Duodenal mucosa (tissue), 2 donors: Measurements from ENCODE around the gene SEC14L5.
"Not testable (repeated sequence)": the region's sequence is repeated elsewhere in the genome, so short reads cannot be mapped to it uniquely, and the experiment has no call there.

ENCODE experiments used
- H3K27ac ChIP-seq: one replicate; pipeline ENCODE4 v1.7.0; 2013; ENCODE audit warnings: low read depth, low read length
- H3K27me3 ChIP-seq, 2 donors: one replicate each; pipeline ENCODE4 v1.7.0; 2013; ENCODE audit warnings: low read length in 2 of 2, control low read depth in 1 of 2; ENCODE audit not compliant: insufficient read depth in 2 of 2, control insufficient read depth in 1 of 2
- H3K36me3 ChIP-seq, 2 donors: one replicate each; pipeline ENCODE4 v1.7.0; 2013; ENCODE audit warnings: low read length in 2 of 2, control low read depth in 1 of 2; ENCODE audit not compliant: insufficient read depth in 2 of 2, control insufficient read depth in 1 of 2
- H3K4me1 ChIP-seq, 2 donors: one replicate each; pipeline ENCODE4 v1.7.0; 2013; ENCODE audit warnings: low read length in 2 of 2, control low read depth in 1 of 2; ENCODE audit not compliant: insufficient read depth in 2 of 2, control insufficient read depth in 1 of 2
- H3K4me3 ChIP-seq, 2 donors: one replicate each; pipeline ENCODE4 v1.7.0; 2013; ENCODE audit warnings: low read length in 2 of 2, low read depth in 1 of 2
- H3K9ac ChIP-seq, 2 donors: one replicate each; pipeline ENCODE4 v1.7.0; 2013; ENCODE audit warnings: low read length in 2 of 2, low read depth in 1 of 2
- H3K9me3 ChIP-seq, 2 donors: one replicate each; pipeline ENCODE4 v1.7.0; 2013; ENCODE audit warnings: low read length in 2 of 2, control low read depth in 1 of 2; ENCODE audit not compliant: control insufficient read depth in 1 of 2

SEC14L5 gene

GRCh38 chr16:5044581-5044980 lies 86.5 kb downstream of the SEC14L5 start:
- not testable (repeated sequence) for H3K4me3 ChIP-seq, H3K9me3 ChIP-seq, H3K36me3 ChIP-seq, H3K27ac ChIP-seq, H3K4me1 ChIP-seq, H3K9ac ChIP-seq, H3K27me3 ChIP-seq

- H3K27ac ChIP-seq = no peak overlapping the region
- H3K36me3 ChIP-seq = no peaks in the 10 kb centered on the region
- H3K9ac ChIP-seq = no peak overlapping the region
- H3K27me3 ChIP-seq = peaks cover 0 to 3% of the 10 kb centered on the region in 2 donors
- H3K4me3 ChIP-seq = no peak overlapping the region
- no peaks in the 10 kb centered on the region for H3K4me1 ChIP-seq
- H3K9me3 ChIP-seq = no peaks in the 10 kb centered on the region
Measured at GRCh38 chr16:5045499-5046115, 87.5 kb downstream of the SEC14L5 start.

GRCh38 chr16:5046914-5047313 lies 88.8 kb downstream of the SEC14L5 start:
- H3K9me3 ChIP-seq = no peaks in the 10 kb centered on the region
- H3K4me1 ChIP-seq = no peaks in the 10 kb centered on the region
- H3K27ac ChIP-seq = no peak overlapping the region
- no peak overlapping the region for H3K4me3 ChIP-seq
- H3K9ac ChIP-seq = no peak overlapping the region
- H3K36me3 ChIP-seq = no peaks in the 10 kb centered on the region
- no peaks in the 10 kb centered on the region for H3K27me3 ChIP-seq

GRCh38 chr16:5054876-5055865 lies 97.0 kb downstream of the SEC14L5 start:
- H3K27ac ChIP-seq = no peak overlapping the region
- no peaks in the 10 kb centered on the region for H3K4me1 ChIP-seq
- H3K9me3 ChIP-seq = no peaks in the 10 kb centered on the region
- H3K4me3 ChIP-seq = no peak overlapping the region
- H3K9ac ChIP-seq = no peak overlapping the region
- no peaks in the 10 kb centered on the region for H3K27me3 ChIP-seq
- H3K36me3 ChIP-seq = no peaks in the 10 kb centered on the region

- Histone ChIP-seq H3K4me1 (no peaks in the 10 kb centered on the region), H3K36me3 (no peaks in the 10 kb centered on the region), H3K27me3 (no peaks in the 10 kb centered on the region), H3K27ac (no peak overlapping the region), H3K9ac (no peak overlapping the region), H3K4me3 (no peak overlapping the region), H3K9me3 (no peaks in the 10 kb centered on the region)
Measured at GRCh38 chr16:5056352-5056751, 98.2 kb downstream of the SEC14L5 start.

GRCh38 chr16:5058476-5058875 lies 100.3 kb downstream of the SEC14L5 start:
- no peaks in the 10 kb centered on the region for H3K4me1 ChIP-seq
- no peak overlapping the region for H3K27ac ChIP-seq
- H3K36me3 ChIP-seq = no peaks in the 10 kb centered on the region

GRCh38 chr16:5059386-5060072 lies 101.4 kb downstream of the SEC14L5 start:
- Histone ChIP-seq H3K4me3 (no peak overlapping the region), H3K9me3 (no peaks in the 10 kb centered on the region), H3K36me3 (no peaks in the 10 kb centered on the region), H3K27ac (no peak overlapping the region), H3K9ac (no peak overlapping the region), H3K27me3 (no peaks in the 10 kb centered on the region), H3K4me1 (peaks cover 0 to under 1% of the 10 kb centered on the region in 2 donors)

More at GRCh38 chr16:5058476-5058875, 100.3 kb downstream of the SEC14L5 start:
- H3K27me3 ChIP-seq = no peaks in the 10 kb centered on the region
- no peak overlapping the region for H3K4me3 ChIP-seq
- no peaks in the 10 kb centered on the region for H3K9me3 ChIP-seq
- no peak overlapping the region for H3K9ac ChIP-seq

GRCh38 chr16:5060073-5060641 lies 102.0 kb downstream of the SEC14L5 start:
- Histone ChIP-seq H3K36me3 (no peaks in the 10 kb centered on the region), H3K4me3 (no peak overlapping the region), H3K9me3 (no peaks in the 10 kb centered on the region), H3K27ac (no peak overlapping the region), H3K4me1 (peaks cover 5 to 7% of the 10 kb centered on the region in 2 donors), H3K27me3 (no peaks in the 10 kb centered on the region), H3K9ac (no peak overlapping the region)

- Histone ChIP-seq H3K4me1 (peaks cover 10 to 15% of the 10 kb centered on the region in 2 donors), H3K36me3 (no peaks in the 10 kb centered on the region), H3K9ac (no peak overlapping the region), H3K27me3 (no peaks in the 10 kb centered on the region), H3K9me3 (no peaks in the 10 kb centered on the region), H3K27ac (no peak overlapping the region), H3K4me3 (no peak overlapping the region)
Measured at GRCh38 chr16:5062051-5062450, 103.9 kb downstream of the SEC14L5 start.
